NCI-H2196 treated with DMSO at 0.1 percent for 48 hours (cell line): Measurements from ENCODE around the gene CMTM1.
"Not testable (repeated sequence)": the region's sequence is repeated elsewhere in the genome, so short reads cannot be mapped to it uniquely, and the experiment has no call there.

Experiments
- DNase-seq: peaks from one replicate; lab custom pipeline; 2025; ENCODE audit not compliant: unreplicated experiment; lab: John Stamatoyannopoulos, UW

The CMTM1 gene

DNA sequence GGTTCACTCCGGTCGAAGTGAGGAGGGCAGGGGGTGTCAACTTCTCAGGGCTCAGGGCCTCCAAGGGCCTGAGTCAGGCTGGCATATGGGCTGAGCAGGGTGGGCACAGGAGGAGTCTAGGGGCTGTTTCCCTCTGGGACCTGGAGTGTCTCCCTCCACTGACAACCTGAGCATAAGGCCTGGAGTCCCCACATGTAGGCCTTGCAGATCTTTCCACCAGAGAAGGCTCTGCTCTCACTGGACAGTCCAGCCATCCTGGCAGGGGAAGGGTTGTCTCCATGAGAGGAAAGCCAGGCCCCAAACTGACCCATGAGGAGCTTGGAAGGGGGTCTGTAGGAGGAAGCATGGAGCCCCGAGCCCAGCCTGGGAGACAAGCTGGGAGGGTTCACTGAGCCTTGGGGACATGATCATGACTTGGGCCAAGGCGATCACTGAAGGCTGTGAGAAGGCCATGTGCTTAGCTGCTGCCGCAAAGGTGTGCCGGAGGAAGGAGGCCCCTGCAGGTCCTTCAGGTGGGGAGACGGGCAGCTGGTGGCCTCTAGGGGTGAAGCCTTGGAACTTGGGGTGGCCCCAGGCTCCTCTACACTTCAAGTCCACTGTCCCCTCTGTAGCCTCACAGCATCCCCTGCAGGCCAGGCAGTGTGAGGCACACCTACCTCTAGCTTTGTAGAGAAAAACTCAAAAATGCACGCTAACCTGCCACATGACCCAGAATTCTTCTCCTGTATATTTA lies 22.9 kb downstream of the CMTM1 start:
- no peak for DNase-seq

DNA sequence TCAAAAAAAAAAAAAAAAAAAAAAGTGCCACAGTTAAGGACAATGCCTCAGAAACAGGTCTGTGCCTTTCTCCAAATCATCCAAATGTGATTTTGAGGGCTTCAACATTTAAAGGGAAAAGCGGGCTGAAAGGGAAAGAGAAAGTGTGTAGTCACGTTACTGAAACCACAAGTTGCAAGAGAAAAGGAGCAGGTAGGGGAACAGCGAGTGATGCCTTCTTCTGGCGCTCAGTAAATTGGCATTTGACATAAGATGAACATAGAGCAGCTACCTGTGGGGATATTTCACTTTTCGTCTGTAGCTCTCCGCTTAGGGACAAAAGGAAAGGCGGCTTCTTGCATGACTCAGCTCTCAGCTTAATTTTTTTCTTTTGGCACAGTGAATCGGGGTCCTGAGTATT lies 24.1 kb downstream of the CMTM1 start:
- no peak for DNase-seq

DNA sequence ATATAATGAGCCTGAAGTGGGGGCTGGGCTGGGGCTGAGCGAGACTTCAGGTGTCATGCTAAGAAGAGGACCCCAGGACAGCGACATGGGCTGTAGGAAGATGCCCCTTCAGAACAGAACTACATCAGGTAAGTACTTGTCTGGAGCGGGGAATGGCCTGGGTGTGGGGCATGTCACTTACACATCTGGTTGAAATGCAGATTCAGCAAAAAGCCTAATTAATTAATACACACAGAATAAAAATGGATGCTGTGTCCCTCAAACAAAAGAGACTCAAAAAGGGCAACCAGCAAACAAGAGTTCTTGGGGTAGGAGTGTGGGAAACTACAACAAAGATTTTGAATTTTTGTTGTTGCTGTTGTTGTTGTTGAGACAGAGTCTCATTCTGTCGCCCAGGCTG lies 24.8 kb downstream of the CMTM1 start:
- no peak for DNase-seq

DNA sequence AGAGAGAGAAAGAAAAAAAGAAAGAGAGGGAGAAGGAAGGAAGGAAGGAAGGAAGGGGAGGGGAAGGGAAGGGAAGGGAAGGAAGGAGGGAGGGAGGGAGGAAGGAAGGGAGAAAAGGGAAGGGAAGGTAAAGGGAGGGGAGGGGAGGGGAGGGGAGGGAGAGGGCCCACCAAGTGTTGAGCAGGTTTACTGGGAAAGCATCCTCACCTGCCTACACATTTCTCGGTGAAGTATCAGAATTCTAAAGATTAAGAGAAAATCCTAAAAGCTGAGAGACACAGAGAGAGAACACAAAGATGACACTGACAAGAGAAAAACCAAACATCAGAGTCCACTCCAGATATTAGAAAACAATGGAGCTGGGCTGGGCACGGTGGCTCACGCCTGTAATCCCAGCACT lies 26.0 kb downstream of the CMTM1 start:
- DNase-seq = no peak

DNA sequence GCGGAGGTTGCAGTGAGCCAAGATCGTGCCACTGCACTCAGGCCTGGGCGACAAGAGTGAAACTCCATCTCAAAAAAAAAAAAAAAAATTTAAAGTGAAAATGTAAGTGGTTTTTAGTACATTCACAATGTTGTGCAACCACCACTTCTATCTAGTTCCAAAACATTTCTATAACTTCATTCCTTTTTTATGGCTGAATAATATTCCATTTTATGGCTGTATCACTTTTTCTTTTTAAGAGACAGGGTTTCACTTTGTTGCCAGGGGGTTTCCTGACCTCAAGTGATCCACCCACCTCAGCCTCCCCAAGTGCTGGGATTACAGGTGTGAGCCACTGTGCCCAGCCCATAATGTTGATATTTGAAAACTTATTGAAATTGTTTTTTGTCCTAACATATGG lies 26.6 kb downstream of the CMTM1 start:
- DNase-seq = no peak

DNA sequence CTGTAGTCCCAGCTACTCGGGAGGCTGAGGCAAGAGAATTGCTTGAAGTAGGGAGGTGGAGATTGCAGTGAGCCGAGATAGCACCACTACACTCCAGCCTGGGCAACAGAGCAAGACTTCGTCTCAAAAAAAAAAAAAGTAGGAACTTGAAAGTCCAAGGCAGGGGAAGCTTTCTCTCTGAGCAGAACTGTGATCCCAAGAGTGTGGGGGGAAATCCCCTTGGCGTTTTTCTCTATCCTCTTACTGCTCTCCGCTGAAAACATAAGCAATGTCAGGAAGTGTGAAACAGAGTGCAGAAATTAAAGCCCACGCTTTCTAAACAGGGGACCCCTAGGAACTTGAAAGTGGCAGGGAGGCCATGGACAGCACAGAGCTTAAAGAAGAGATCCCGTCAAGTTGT lies 28.5 kb downstream of the CMTM1 start:
- DNase-seq = no peak

DNA sequence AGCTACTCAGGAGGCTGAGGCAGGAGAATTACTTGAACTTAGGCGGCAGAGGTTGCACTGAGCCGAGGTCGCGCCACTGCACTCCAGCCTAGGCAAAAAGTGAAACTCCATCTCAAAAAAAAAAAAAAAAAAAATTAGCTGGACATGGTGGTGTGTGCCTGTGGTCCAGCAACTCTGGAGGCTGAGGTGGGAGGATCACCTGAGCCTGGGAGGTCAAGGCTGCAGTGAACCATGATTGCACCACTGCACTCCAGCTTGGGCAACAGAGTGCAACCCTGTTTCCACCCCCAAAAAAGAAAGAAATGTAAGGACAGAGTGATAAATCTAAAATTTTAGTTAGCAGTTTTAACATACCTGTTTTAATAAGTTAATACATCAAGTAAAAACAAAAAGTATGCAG lies 30.3 kb downstream of the CMTM1 start:
- DNase-seq = not testable (repeated sequence)

DNA sequence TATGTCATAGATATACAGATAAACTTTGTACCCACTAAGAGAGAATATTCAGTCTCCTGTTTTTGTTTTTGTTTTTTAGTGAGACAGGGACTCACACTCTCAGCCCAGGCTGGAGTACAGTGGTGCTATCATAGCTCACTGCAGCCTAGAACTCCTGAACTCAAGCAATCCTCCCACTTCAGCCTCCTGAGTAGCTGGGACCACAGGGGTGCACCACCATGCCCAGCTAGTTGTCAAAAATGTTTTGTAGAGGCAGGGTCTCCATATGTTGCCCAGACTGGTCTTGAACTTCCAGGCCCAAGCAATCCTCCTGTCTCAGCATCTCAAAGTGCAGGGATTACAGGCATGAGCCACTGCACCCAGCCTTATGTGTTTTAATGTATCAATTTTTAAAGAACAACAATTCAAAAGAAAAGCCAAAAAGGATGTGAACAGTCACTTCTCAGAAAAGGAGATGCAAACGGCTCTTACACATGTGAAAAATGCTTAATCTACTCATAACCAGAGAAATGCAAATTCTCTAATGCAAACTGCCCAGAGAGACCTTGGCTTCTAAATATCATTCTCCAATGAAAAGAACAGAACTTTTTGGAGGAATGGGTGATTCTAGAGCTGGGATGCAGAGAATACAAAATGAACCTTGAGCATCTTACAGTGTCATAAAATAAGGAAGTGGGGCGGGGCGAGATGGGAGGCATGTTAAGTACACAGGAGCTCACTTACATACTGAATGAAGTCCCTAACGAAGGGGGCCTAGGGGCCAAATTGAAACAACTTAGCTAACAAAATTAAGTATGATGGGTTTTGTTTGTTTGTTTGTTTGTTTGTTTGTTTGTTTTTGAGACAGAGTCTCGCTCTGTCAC lies 31.0 kb downstream of the CMTM1 start:
- no peak for DNase-seq

DNA sequence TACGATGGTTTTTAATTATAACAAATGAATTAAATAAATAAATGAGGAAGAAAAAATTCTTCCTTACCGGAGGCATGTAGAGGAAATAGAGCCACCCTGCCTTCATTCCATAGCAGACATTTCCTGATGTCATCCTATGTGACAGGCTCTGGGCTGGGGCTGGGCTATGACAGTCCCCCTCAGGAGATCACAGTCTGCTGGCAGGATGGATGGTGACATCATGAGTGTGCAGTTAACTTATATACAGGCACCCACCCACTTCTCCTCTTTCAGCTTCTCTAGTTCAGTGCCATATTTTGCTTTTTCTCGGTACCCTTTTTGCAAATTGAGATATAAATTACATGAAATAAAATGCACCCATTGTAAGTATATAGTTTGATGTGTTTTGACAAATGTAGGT lies 31.9 kb downstream of the CMTM1 start:
- no peak for DNase-seq

DNA sequence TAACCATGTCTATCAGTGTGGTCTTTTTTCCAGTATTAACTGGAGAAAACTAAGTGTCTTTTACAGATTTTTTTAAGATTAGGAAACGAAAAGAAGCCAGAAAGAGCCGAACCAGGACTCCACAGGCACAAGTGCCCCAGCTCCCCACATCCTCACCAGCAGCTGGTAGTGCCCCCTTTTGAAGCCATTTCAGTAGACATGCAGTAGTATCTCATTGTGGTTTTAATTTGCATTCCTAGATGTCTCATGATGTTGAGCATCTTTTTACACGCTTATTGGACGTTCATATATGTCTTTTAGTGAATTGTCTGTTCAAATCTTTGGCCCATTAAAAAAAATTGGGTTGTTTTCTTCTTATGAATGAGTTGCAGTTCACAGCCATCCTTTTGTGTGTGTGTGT lies 33.5 kb downstream of the CMTM1 start:
- no peak for DNase-seq

DNA sequence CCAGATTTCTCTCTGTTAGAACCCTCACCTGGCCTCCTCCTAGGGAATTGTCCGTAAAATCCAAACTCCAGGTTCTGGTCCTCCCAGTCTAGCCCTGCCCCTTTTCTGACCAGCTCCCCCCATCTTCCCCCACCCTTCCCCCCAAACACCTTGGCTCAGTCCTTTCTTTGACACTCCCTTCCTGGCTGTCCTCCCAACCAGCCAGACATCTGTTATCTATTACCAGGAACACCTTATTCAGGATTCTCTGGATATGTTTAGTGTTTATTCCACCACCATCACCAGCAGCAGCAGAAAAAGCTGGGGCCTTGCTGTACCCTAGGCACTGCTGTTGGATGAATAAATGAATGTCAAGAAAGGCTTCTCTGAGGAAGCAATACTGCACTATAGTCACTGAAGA lies 34.2 kb downstream of the CMTM1 start:
- DNase-seq = no peak

DNA sequence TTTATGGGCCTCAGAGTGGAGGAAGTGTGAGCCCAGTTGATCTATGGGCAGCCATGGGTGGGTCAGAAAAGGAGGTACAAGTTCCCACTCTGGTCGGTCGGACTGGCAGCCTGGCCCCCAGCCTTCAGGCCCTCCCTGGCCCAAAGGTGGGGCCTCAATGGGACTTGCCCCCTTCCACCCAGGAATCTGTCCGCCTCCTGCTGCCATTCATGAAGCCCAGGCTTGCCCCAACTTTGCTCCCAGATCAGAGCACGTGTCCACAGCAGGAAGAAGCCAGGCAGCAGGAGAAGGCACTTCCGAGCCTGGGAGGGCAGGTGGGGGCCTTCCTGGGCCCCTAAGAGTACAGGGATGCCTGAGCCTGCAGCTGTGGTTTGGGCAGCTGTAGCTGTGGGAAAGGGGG lies 35.2 kb downstream of the CMTM1 start:
- DNase-seq = no peak

DNA sequence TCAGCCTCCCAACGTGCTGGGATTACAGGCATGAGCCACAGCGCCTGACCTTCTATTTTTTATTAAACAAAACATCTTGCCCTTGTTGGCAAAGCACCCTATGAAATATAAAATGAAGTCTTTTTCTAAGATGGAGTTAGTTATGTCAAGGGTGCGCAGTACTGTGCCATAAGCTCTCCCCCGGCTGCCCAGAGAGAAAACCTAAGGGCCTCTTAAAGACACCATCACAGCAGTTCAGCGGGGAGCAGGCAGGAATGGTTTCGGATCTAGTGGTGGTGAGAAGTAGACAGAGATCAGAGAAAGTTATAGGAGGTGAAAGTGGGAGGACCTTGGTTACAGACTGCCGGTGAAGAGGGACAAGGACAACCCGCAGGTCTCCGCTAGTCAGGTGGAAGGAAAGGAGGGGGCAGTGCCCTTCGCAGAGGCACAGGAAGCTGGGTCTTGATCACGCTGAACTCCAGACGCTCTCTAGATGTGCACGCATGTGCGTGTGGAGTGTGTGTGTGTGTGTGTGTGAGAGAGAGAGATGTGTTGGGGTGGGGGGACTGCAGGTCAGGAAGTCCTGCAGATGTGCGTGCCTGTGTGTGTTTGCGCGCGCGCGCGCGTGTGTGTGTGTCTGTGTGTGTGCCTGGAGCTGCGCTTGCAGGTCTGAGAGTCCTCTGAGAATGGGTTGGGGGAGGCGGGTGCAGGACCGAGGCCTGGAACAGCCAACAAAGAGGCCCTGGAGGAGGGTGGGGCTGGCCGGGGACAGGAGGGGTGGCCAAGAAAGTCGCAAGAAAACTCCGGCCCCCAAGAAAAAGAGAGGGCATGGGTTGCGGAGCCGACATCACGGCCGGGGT lies 37.5 kb downstream of the CMTM1 start:
- DNase-seq = no peak

DNA sequence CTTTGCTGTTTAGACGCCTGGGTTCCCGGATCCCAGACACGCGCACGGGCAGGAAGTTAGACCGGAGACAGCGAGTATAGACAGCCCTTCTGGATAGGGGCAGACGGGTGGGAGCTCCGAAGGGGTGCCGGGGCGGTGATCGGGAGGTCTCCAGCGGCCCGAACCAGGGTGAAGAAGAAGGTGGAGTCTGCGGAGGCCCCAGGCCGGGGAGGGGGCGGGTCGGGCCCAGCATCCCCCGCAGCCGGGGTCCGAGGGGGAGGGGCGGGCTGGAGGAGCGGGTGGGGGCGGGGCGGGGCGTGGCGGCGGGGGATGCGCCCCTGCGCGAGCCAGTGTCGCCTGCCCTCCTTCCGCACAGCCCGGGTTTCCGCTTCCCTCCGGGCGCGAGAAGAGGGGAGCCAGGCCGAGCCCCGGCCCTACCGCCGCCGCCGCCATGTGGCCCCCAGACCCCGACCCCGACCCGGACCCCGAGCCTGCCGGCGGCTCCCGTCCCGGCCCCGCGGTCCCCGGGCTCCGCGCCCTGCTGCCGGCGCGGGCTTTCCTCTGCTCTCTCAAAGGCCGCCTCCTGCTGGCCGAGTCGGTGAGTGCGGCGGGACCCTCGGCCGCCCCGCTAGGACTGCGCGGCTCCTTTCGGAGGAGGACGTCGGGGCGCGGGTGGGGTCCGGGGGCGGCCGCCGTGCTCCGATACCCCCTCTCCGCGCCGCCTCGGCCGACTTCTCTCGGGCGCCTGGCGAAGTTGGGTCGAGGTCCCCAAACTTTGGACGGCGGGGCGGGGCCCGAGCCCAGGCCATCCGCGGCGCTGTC lies 38.3 kb downstream of the CMTM1 start, which contains the start of gene CMTM3:
CMTM3 (plus strand) TSS at position 329 of the 801 bp plus-strand sequence; CDS start at position 431, 102 bp downstream.
- DNase-seq = no peak

DNA sequence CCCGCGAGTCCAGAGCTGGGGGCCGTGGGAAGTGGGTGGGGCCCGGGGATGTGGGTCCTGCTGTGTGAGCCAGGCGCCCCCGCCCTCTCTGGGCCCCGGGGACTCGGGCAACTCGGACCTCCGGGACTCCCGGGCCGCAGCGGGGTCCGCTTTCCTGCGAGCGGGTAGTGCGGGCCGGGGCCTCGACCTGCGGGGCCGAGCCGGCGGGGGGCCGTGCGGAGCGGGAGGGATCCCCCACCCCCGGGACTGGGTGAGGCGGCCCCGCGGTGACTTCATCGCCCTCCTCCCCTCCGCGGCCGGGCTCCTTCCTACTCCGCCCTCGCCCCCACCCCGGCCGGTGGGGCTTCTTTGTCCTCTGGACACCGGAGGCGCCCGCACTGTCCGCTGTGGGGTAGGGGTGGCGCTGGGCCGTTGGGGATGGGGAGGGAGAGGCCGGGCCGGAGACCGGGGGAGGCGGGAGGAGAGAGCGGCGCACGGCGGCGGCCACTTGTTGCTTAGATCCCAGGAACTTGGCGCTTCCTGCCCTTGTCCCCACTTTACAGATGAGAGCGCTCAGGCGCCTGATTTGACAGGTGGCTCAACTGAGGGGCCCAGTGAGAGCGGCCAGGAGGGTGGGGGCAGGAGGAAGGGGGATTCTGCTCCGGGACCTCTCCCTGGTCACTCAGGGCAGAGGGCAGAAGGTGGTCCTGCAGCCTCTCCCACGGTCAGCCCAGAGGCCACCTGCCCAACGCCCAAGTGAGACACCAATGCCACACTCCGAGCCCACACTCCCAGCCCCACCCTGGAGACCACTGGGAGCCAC lies 39.1 kb downstream of the CMTM1 start:
- DNase-seq = no peak

DNA sequence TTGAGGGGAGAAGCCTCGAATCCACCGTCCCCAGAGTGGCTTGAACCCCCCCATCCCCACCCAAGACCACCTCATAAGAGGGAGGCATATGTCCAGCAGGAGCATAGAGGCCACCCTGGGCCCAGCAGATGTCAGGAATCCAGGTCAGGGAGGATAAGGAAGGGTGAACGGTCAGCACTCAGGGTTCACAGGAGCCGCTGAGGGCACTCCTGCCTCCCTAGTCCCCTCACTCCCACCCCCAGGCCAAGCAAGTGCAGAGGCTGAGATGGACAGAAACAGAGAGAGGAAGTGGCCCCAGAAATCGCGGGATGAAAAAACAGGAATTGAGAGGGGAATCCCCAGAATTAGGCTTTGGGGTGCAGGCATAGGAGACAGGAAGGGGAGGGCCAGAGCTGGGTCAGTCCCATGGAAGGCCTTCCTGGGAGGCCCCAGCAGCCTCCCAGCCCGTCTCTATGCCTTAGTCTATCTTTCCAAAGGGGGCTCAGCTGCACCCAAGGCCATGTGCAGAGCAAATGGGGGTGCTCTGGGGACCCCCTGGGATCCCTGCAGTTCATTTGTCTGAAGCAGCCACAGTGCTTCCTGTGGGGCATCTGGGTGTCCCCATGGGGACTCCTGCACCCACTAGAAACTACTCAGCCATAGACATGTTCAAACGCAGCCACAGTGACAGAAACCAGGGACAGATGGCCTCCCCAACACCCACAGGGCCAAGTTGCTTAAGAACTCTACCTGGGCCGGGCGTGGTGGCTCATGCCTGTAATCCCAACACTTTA lies 39.9 kb downstream of the CMTM1 start:
- DNase-seq = no peak

DNA sequence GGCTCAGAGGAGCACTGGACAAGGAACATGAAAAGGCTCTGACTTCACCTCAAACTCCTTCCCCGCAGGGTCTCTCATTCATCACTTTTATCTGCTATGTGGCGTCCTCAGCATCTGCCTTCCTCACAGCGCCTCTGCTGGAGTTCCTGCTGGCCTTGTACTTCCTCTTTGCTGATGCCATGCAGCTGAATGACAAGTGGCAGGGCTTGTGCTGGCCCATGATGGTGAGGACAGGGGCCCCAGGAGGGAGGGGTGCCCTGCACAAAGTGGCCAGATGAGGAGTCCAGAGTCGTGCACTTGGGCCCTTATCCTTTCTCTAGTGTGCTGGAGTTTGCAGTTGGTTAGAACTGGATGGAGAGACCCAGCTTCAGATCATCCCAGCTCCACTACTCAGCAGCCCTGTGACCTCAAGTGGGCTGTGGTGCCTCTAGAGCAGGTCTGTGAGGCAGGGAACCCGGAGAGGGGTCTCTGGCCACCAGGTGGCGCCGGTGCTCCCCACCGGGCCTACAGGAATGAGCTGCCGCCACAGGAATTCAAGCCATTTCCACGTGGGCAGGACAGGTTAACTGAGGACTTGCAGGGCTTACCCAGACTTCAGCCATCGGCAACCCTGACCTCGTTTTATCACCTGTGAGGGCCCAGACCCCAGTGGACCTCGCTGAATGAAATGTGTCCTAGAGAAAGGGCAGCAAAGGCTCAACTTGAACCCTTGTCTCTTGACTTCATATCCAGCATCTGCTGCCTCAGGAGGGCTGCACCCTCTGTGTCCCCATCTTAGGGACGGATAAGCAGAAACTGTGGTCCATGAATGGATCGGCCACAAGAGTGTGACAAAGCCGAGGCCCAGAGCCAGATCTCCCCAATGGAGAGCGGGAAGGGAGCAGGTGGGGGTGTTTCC lies 42.3 kb downstream of the CMTM1 start:
- peak; percentile 22 for DNase-seq

DNA sequence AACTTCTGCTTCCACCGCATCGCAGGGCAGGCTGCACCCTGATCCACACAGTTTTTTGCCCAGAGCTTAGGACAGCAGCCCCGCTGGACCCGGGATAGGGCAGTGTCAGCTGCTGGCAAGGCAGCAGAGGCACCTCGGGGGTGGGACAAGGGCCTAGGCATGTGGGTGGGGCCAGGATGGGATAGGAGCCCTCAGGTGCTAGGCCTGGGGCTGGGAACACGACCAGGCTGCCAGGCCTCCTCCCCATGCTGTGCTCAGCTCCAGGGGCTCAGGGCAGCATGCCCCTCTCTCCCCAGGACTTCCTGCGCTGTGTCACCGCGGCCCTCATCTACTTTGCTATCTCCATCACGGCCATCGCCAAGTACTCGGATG lies 42.9 kb downstream of the CMTM1 start:
- no peak for DNase-seq
